ENCODE results near the gene BMP5. TPM values are rescaled to one million over a fixed set of nuclear protein-coding genes. Genes with fewer than 3 reads are reported as not detected.

Gene BMP5
- total and polyA plus RNA-seq, 2 of the 13 experiments (the other 11 are each of a cell fraction or from before 2014, with no cell fraction given), result not detected

DNA sequence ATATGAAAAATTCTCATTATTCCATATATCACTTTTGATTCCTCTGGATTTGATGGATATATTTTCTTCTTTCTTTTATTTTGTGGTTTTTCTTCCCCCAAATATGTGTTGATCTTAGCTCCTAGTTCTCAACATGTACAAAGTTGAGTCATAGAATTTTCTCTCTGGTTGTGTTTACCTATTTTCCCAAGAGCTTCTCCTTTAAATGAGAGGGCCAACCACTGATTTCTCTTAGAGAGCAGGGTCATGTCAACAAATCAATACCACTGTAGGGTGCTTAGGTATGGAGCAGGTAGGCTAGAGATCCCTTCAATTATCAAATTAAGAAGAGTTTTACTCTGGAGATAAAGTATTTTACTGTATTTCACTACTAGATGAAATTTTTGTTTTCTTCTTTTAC is 145.7 kb downstream of the BMP5 start:
- TF ChIP-seq YY1 (IDR thresholded peaks at IDR 0.05; ENCODE audit: insufficient read depth, insufficient replicate concordance, low read depth, low read length) (no peak), HDAC1 (CRISPR knock-in tag; IDR thresholded peaks at IDR 0.05) (no peak), CEBPB (IDR thresholded peaks at IDR 0.05; ENCODE audit: borderline replicate concordance, low read depth, low read length) (no peak), ZNF781 (CRISPR knock-in tag; IDR thresholded peaks at IDR 0.05; ENCODE audit: borderline replicate concordance, not compliant biosample characterization) (no peak), ATF7-NPFF (CRISPR knock-in tag; IDR thresholded peaks at IDR 0.05; ENCODE audit: low read depth) (no peak), FOXP1 (IDR thresholded peaks at IDR 0.05) (no peak), FOXP1 (CRISPR knock-in tag; IDR thresholded peaks at IDR 0.05) (peak; percentile 35; the same call in 1 of the 2 replicates)
- Histone ChIP-seq H3K27ac (ENCODE audit: extremely low read length, insufficient read depth, low read length) (no peak overlapping the region), H3K9me3 (ENCODE audit: low read length) (no peaks in the 10 kb centered on the region), H3K9ac (ENCODE audit: insufficient read depth, low read depth, low read length) (no peak overlapping the region), H2AFZ (ENCODE audit: low read length) (no peak overlapping the region), H3K36me3 (replicated peaks in 1 of 2; ENCODE audit: control insufficient read depth in 1 of 2, insufficient read depth in 2 of 2, low read length in 2 of 2) (no peaks in the 10 kb centered on the region), H3K4me2 (ENCODE audit: low read depth, low read length) (no peak overlapping the region), H3K27me3 (ENCODE audit: control insufficient read depth in 1 of 2, insufficient read depth in 2 of 2, low read length in 2 of 2) (no peaks in the 10 kb centered on the region), H3K79me2 (ENCODE audit: insufficient read depth, low read length) (no peaks in the 10 kb centered on the region), H4K20me1 (ENCODE audit: insufficient read depth, low read length) (no peaks in the 10 kb centered on the region), H3K4me1 (ENCODE audit: insufficient read depth, low read length) (no peaks in the 10 kb centered on the region), H3K4me3 (replicated peaks in 1 of 3; ENCODE audit: insufficient read depth in 1 of 3, low read depth in 2 of 3, low read length in 3 of 3) (no peak overlapping the region)
- FAIRE-seq (no peak), ATAC-seq (no peak), DNase-seq (ENCODE audit: low spot score) (no peak)
- CTCF ChIA-PET (ENCODE audit: low intra/inter-chr PET ratio, low total read pairs), result no interaction called here
- BruUV-seq (replicated peaks), result no TSS peak
- in situ Hi-C loops (cut with HindIII; ENCODE audit: extremely low pct_ligation_motif_present, low pct_unique_long_range_greater_than_20kb) (no loop called here), intact Hi-C loops (cut with micrococcal nuclease; ENCODE audit: unreplicated experiment) (no loop called here)
- POLR2A ChIA-PET, result no interaction called here

DNA sequence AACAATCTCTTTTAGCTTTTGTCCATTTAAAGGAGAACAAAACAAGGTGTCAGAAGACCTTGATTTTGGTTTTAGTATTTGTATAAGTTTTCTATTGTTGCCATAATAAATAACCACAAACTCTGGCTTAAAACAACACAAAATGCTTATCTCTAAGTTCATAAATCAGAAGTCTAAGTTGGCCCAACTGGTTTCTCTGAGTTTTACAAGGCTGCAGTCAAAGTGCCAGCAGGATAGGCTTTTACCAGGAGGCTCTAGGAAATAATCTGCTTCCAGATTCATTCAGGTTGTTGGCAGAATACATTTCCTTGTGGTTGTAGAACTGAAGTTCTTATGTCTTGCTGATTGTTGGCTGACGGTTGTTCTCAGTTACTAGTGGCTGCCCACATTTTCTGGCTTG is 149.2 kb downstream of the BMP5 start:
- H3K79me2 ChIP-seq (ENCODE audit: insufficient read depth, low read length), result no peaks in the 10 kb centered on the region
- WGBS (ENCODE audit: low lambda C conversion rate), result 0% methylated on average over 1 of the region's 1 CpG
- no peak for ATAC-seq
- no peak overlapping the region for H3K4me2 ChIP-seq (ENCODE audit: low read depth, low read length)
- no peaks in the 10 kb centered on the region for H3K9me3 ChIP-seq (ENCODE audit: low read length)
- no peak for DNase-seq (ENCODE audit: low spot score)
- BruUV-seq (replicated peaks), result no TSS peak
- intact Hi-C loops (cut with micrococcal nuclease; ENCODE audit: unreplicated experiment) (no loop called here), in situ Hi-C loops (cut with HindIII; ENCODE audit: extremely low pct_ligation_motif_present, low pct_unique_long_range_greater_than_20kb) (no loop called here)
- no peaks in the 10 kb centered on the region for H3K4me1 ChIP-seq (ENCODE audit: insufficient read depth, low read length)
- H4K20me1 ChIP-seq (ENCODE audit: insufficient read depth, low read length), result no peaks in the 10 kb centered on the region
- FAIRE-seq, result no peak
- no peak overlapping the region for H3K27ac ChIP-seq (ENCODE audit: extremely low read length, insufficient read depth, low read length)
- CTCF ChIA-PET (ENCODE audit: low intra/inter-chr PET ratio, low total read pairs), result no interaction called here
- no peak overlapping the region for H3K4me3 ChIP-seq (replicated peaks in 1 of 3; ENCODE audit: insufficient read depth in 1 of 3, low read depth in 2 of 3, low read length in 3 of 3)
- no peak overlapping the region for H3K9ac ChIP-seq (ENCODE audit: insufficient read depth, low read depth, low read length)
- H2AFZ ChIP-seq (ENCODE audit: low read length), result no peak overlapping the region
- H3K36me3 ChIP-seq (replicated peaks in 1 of 2; ENCODE audit: control insufficient read depth in 1 of 2, insufficient read depth in 2 of 2, low read length in 2 of 2), result no peaks in the 10 kb centered on the region
- H3K27me3 ChIP-seq (ENCODE audit: control insufficient read depth in 1 of 2, insufficient read depth in 2 of 2, low read length in 2 of 2), result no peaks in the 10 kb centered on the region
- POLR2A ChIA-PET, result no interaction called here
- TF ChIP-seq, protein P1, sequence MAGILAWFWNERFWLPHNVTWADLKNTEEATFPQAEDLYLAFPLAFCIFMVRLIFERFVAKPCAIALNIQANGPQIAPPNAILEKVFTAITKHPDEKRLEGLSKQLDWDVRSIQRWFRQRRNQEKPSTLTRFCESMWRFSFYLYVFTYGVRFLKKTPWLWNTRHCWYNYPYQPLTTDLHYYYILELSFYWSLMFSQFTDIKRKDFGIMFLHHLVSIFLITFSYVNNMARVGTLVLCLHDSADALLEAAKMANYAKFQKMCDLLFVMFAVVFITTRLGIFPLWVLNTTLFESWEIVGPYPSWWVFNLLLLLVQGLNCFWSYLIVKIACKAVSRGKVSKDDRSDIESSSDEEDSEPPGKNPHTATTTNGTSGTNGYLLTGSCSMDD (CRISPR knock-in tag; IDR thresholded peaks at IDR 0.05), result no peak
- TF ChIP-seq, protein P2, sequence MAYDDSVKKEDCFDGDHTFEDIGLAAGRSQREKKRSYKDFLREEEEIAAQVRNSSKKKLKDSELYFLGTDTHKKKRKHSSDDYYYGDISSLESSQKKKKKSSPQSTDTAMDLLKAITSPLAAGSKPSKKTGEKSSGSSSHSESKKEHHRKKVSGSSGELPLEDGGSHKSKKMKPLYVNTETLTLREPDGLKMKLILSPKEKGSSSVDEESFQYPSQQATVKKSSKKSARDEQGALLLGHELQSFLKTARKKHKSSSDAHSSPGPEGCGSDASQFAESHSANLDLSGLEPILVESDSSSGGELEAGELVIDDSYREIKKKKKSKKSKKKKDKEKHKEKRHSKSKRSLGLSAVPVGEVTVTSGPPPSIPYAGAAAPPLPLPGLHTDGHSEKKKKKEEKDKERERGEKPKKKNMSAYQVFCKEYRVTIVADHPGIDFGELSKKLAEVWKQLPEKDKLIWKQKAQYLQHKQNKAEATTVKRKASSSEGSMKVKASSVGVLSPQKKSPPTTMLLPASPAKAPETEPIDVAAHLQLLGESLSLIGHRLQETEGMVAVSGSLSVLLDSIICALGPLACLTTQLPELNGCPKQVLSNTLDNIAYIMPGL (CRISPR knock-in tag; IDR thresholded peaks at IDR 0.05; ENCODE audit: borderline replicate concordance in 1 of 2, low read depth in 1 of 2), result no peak
- TF ChIP-seq FOXM1 (CRISPR knock-in tag; IDR thresholded peaks at IDR 0.05) (no peak), CC2D1A (CRISPR knock-in tag; IDR thresholded peaks at IDR 0.05) (no peak)
- TF ChIP-seq, protein P3, sequence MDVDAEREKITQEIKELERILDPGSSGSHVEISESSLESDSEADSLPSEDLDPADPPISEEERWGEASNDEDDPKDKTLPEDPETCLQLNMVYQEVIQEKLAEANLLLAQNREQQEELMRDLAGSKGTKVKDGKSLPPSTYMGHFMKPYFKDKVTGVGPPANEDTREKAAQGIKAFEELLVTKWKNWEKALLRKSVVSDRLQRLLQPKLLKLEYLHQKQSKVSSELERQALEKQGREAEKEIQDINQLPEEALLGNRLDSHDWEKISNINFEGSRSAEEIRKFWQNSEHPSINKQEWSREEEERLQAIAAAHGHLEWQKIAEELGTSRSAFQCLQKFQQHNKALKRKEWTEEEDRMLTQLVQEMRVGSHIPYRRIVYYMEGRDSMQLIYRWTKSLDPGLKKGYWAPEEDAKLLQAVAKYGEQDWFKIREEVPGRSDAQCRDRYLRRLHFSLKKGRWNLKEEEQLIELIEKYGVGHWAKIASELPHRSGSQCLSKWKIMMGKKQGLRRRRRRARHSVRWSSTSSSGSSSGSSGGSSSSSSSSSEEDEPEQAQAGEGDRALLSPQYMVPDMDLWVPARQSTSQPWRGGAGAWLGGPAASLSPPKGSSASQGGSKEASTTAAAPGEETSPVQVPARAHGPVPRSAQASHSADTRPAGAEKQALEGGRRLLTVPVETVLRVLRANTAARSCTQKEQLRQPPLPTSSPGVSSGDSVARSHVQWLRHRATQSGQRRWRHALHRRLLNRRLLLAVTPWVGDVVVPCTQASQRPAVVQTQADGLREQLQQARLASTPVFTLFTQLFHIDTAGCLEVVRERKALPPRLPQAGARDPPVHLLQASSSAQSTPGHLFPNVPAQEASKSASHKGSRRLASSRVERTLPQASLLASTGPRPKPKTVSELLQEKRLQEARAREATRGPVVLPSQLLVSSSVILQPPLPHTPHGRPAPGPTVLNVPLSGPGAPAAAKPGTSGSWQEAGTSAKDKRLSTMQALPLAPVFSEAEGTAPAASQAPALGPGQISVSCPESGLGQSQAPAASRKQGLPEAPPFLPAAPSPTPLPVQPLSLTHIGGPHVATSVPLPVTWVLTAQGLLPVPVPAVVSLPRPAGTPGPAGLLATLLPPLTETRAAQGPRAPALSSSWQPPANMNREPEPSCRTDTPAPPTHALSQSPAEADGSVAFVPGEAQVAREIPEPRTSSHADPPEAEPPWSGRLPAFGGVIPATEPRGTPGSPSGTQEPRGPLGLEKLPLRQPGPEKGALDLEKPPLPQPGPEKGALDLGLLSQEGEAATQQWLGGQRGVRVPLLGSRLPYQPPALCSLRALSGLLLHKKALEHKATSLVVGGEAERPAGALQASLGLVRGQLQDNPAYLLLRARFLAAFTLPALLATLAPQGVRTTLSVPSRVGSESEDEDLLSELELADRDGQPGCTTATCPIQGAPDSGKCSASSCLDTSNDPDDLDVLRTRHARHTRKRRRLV (CRISPR knock-in tag; IDR thresholded peaks at IDR 0.05), result no peak
